Kidney glomerular epithelial cell (primary cell): ENCODE data around the gene OLIG3.
A peak's percentile ranks its signal among the peaks of the same experiment; 100 is the strongest.

Source experiments
- DNase-seq: peaks from one replicate; lab custom pipeline; 2025; lab: John Stamatoyannopoulos, UW

Gene OLIG3

GRCh38 chr6:137494281-137494987, at the start of gene OLIG3:
Gene OLIG3, minus strand, starts transcription at chr6:137494394. Its CDS starts 224 bp downstream, at chr6:137494170.
- DNase-seq: no peak

GRCh38 chr6:137543114-137543513, 48.9 kb upstream of the OLIG3 start:
- no peak for DNase-seq

GRCh38 chr6:137542713-137543112, 48.5 kb upstream of the OLIG3 start:
- no peak for DNase-seq

GRCh38 chr6:137541534-137542063, 47.4 kb upstream of the OLIG3 start:
- DNase-seq: no peak

GRCh38 chr6:137536104-137536773, 42.0 kb upstream of the OLIG3 start:
- no peak for DNase-seq

- DNase-seq: no peak
Observed at GRCh38 chr6:137531376-137532092, 37.3 kb upstream of the OLIG3 start.

- DNase-seq: no peak
Observed at GRCh38 chr6:137530404-137530803, 36.2 kb upstream of the OLIG3 start.

GRCh38 chr6:137522831-137523230, 28.6 kb upstream of the OLIG3 start:
- no peak for DNase-seq

- DNase-seq: no peak
Observed at GRCh38 chr6:137522198-137522798, 28.1 kb upstream of the OLIG3 start.

GRCh38 chr6:137520520-137520919, 26.3 kb upstream of the OLIG3 start:
- no peak for DNase-seq

- no peak for DNase-seq
Observed at GRCh38 chr6:137519629-137520176, 25.5 kb upstream of the OLIG3 start.

- peak; percentile 49 for DNase-seq
Observed at GRCh38 chr6:137518386-137518983, 24.3 kb upstream of the OLIG3 start.

- DNase-seq: no peak
Observed at GRCh38 chr6:137514418-137514817, 20.2 kb upstream of the OLIG3 start.

GRCh38 chr6:137512757-137513605, 18.8 kb upstream of the OLIG3 start:
- no peak for DNase-seq

GRCh38 chr6:137510923-137511322, 16.7 kb upstream of the OLIG3 start:
- no peak for DNase-seq

- no peak for DNase-seq
Observed at GRCh38 chr6:137498481-137499190, 4.4 kb upstream of the OLIG3 start.

- DNase-seq: no peak
Observed at GRCh38 chr6:137497721-137498463, 3.7 kb upstream of the OLIG3 start.

- no peak for DNase-seq
Observed at GRCh38 chr6:137496909-137497720, 2.9 kb upstream of the OLIG3 start.
